DOHH2 (cell line): ENCODE results near the gene FAM98C.

Experiments used
- CTCF ChIP-seq: fragments of 200-600 bp; sonication (generic); IDR thresholded peaks from one replicate; pipeline ENCODE4 v1.5.1; 2014; ENCODE audit warnings: antibody characterized with exemption, mild to moderate bottlenecking, low read depth, low read length; ENCODE audit not compliant: poor library complexity, severe bottlenecking
- EZH2phosphoT487 ChIP-seq: fragments of 200-600 bp; sonication (generic); IDR thresholded peaks from 2 replicates; pipeline ENCODE4 v1.6.1; 2017; ENCODE audit warnings: borderline replicate concordance, mild to moderate bottlenecking, antibody characterized with exemption, low read length, moderate library complexity, mixed read lengths

DNA sequence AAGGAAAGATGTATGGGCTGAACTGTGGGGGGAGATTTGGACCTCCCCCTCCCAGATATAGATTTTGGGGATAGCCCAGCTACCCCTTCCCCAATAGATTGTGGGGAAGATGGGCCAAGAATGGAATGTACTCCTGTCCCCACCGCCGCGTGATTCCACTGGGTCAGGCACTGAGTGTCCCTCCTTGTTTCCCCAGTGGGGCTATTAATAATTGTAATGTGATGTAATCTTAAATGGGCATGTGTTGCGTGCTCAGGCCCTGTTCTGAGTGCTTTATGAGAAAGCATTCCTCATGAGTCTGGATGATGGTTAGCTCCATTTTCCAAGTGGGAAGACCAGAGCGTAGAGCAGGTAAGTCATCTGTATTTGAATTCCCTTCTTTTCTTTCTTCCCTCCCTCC lies 27.1 kb upstream of the FAM98C start:
- TF ChIP-seq CTCF, result no peak
- no peak for TF ChIP-seq EZH2phosphoT487
